A549 (cell line): Measurements from ENCODE around the gene ARPP21. TPM values are rescaled to one million over a fixed set of nuclear protein-coding genes. Genes with fewer than 3 reads are reported as not detected.

Experiments used
- ATAC-seq, 2 experiments: fragments of 200-7000 bp in 1 of 2; fragments of >200 bp in 1 of 2; cut with Nextera tagmentation in 1 of 2; cut with Tn5 transposase in 1 of 2; 3 replicates each; pipeline versions ENCODE4 v1.8.0 to v1.9.1; 2018 to 2020; ENCODE audit warnings: mild to moderate bottlenecking in 1 of 2, moderate library complexity in 1 of 2
- CTCF ChIA-PET: fragments of 300-600 bp; sonication (Branson Sonifier 250); formaldehyde crosslinking; extraction: SDS; loops from one replicate; lab custom pipeline; 2021; ENCODE audit warnings: antibody characterized with exemption, inconsistent platforms; lab: Yijun Ruan, JAX
- POLR2A ChIA-PET: fragments of 350-600 bp; formaldehyde crosslinking; extraction: SDS; loops from one replicate; lab custom pipeline; 2021; ENCODE audit warnings: antibody characterized with exemption, inconsistent platforms; lab: Yijun Ruan, JAX
- DNase-seq, 2 experiments: peaks; one replicate each; pipeline versions ENCODE4 v3.0.0 to v3.0.0-alpha.2; 2011 to 2016; ENCODE audit warnings: low read depth in 1 of 2, low spot score in 1 of 2
- FAIRE-seq: peaks from 2 replicates; lab custom pipeline; 2011; peaks lifted over from hg19 to GRCh38; lab: Jason Lieb, UNC
- H3K27ac ChIP-seq, 2 experiments: fragments of >200 bp; sonication (Bioruptor Twin); formaldehyde crosslinking; 3 replicates each; pipeline ENCODE4 v1.5.1; 2016 to 2017
- H3K4me1 ChIP-seq: fragments of >200 bp; sonication (Bioruptor Twin); formaldehyde crosslinking; 3 replicates; pipeline ENCODE4 v1.6.1; 2016
- H3K4me2 ChIP-seq: fragments of >200 bp; sonication (Bioruptor Twin); formaldehyde crosslinking; 3 replicates; pipeline ENCODE4 v1.6.1; 2016
- H3K4me3 ChIP-seq: fragments of >200 bp; sonication (Bioruptor Twin); formaldehyde crosslinking; 3 replicates; pipeline ENCODE4 v1.5.1; 2016
- H3K9me3 ChIP-seq: fragments of >200 bp; sonication (Bioruptor Twin); formaldehyde crosslinking; 3 replicates; pipeline ENCODE4 v1.6.1; 2016
- BCL3 ChIP-seq: fragments of >200 bp; sonication (Bioruptor Twin); formaldehyde crosslinking; IDR thresholded peaks from 3 replicates; pipeline ENCODE4 v1.6.1; 2016
- E2F6 ChIP-seq: IDR thresholded peaks from 2 replicates; pipeline ENCODE4 v1.6.1; 2012; ENCODE audit warnings: low read depth, borderline replicate concordance
- ELK1 ChIP-seq: fragments of 150-350 bp; IDR thresholded peaks from 2 replicates; pipeline ENCODE4 v1.6.1; 2014; ENCODE audit warnings: low read depth, mild to moderate bottlenecking, low read length
- FOXS1 ChIP-seq: fragments of 250-450 bp; sonication (Bioruptor Pico); IDR thresholded peaks from 2 replicates; pipeline ENCODE4 v1.5.0; 2020; ENCODE audit warnings: mild to moderate bottlenecking, moderate library complexity
- GATA3 ChIP-seq: IDR thresholded peaks from 2 replicates; pipeline ENCODE4 v1.6.1; 2012; ENCODE audit warnings: borderline replicate concordance
- HEYL ChIP-seq: fragments of 250-450 bp; sonication (Bioruptor Pico); IDR thresholded peaks from 2 replicates; pipeline ENCODE4 v1.8.0; 2021; ENCODE audit warnings: mild to moderate bottlenecking, moderate library complexity
- HMGXB4 ChIP-seq: fragments of 250-450 bp; sonication (Bioruptor Pico); IDR thresholded peaks from 2 replicates; pipeline ENCODE4 v1.5.0; 2021; ENCODE audit warnings: mild to moderate bottlenecking, moderate library complexity, borderline replicate concordance
- HOXB5 ChIP-seq: fragments of 250-450 bp; sonication (Bioruptor Pico); IDR thresholded peaks from 2 replicates; pipeline ENCODE4 v1.5.0; 2020; ENCODE audit warnings: mild to moderate bottlenecking, moderate library complexity
- JUN ChIP-seq, 2 experiments: fragments of >200 bp; sonication (Bioruptor Twin); formaldehyde crosslinking; IDR thresholded peaks; 2 replicates in 1 of 2; 3 replicates in 1 of 2; pipeline ENCODE4 v1.6.1; 2016 to 2017
- JUNB ChIP-seq: fragments of >200 bp; sonication (Bioruptor Twin); formaldehyde crosslinking; IDR thresholded peaks from 2 replicates; pipeline ENCODE4 v1.6.1; 2016
- MAFK ChIP-seq: fragments of 450-650 bp; IDR thresholded peaks from 2 replicates; pipeline ENCODE4 v1.6.1; 2014; ENCODE audit not compliant: partially characterized antibody
- MAZ ChIP-seq: fragments of 150-350 bp; IDR thresholded peaks from 2 replicates; pipeline ENCODE4 v1.6.1; 2014; ENCODE audit warnings: antibody characterized with exemption, low read depth, low read length, borderline replicate concordance
- NFE2L2 ChIP-seq: fragments of 150-350 bp; conservative IDR thresholded peaks from 2 replicates; pipeline ENCODE4 v1.6.1; 2014; ENCODE audit warnings: low read length
- NPAS2 ChIP-seq: fragments of 250-450 bp; sonication (Bioruptor Pico); IDR thresholded peaks from 2 replicates; pipeline ENCODE4 v1.8.0; 2022; ENCODE audit warnings: mild to moderate bottlenecking, moderate library complexity, borderline replicate concordance
- POLR2AphosphoS2 ChIP-seq: conservative IDR thresholded peaks from 2 replicates; pipeline ENCODE4 v1.6.1; 2012; ENCODE audit warnings: low read length, improper control_type of control experiment, inconsistent platforms
- RAD21 ChIP-seq, 2 experiments: fragments of >200 bp in 1 of 2; sonication (Bioruptor Twin) in 1 of 2; formaldehyde crosslinking in 1 of 2; IDR thresholded peaks in 1 of 2; conservative IDR thresholded peaks in 1 of 2; 2 replicates in 1 of 2; 3 replicates in 1 of 2; pipeline ENCODE4 v1.6.1; 2012 to 2018; ENCODE audit warnings: inconsistent platforms in 1 of 2
- SMC3 ChIP-seq: fragments of >200 bp; sonication (Bioruptor Twin); formaldehyde crosslinking; IDR thresholded peaks from 3 replicates; pipeline ENCODE4 v1.6.1; 2018; ENCODE audit warnings: inconsistent platforms
- SREBF2 ChIP-seq: fragments of 450-650 bp; IDR thresholded peaks from 2 replicates; pipeline ENCODE4 v1.6.1; 2014; ENCODE audit warnings: mild to moderate bottlenecking, moderate library complexity
- TFCP2L1 ChIP-seq: fragments of 250-450 bp; sonication (Bioruptor Pico); IDR thresholded peaks from 2 replicates; pipeline ENCODE4 v1.5.0; 2021; ENCODE audit warnings: mild to moderate bottlenecking
- USF2 ChIP-seq: fragments of 450-650 bp; IDR thresholded peaks from 2 replicates; pipeline ENCODE4 v1.6.1; 2014; ENCODE audit warnings: antibody characterized with exemption
- ZFP36 ChIP-seq: fragments of 450-650 bp; IDR thresholded peaks from 2 replicates; pipeline ENCODE4 v1.6.1; 2014; ENCODE audit warnings: borderline replicate concordance; ENCODE audit not compliant: partially characterized antibody
- ZSCAN20 ChIP-seq: fragments of 250-450 bp; sonication (Bioruptor Pico); IDR thresholded peaks from 2 replicates; pipeline ENCODE4 v1.8.0; 2022; ENCODE audit warnings: mild to moderate bottlenecking, moderate library complexity
- WGBS: methylation state at CpG from one replicate; pipeline ENCODE4 v1.1.6; 2017; ENCODE audit errors: missing lambda C conversion rate; 5-methylcytosine and 5-hydroxymethylcytosine counted together
- polyA plus RNA-seq, 4 experiments: library from polyadenylated mRNA; depleted of rRNA in 3 of 4; stranded (reverse); fragments of >200 nt; fragmentation: RNase III in 1 of 4; extraction: RNeasy Plus Mini Kit Qiagen cat#74134 plus additional on column Dnase treatment in 1 of 4; gene quantifications; 2 replicates in 3 of 4; 3 replicates in 1 of 4; pipeline ENCODE4 v1.2.3, GENCODE V29; 2011 to 2017

Gene ARPP21
- polyA plus RNA-seq, 2 of the 4 experiments (the other 2 are of a cell fraction) = 0.03 TPM; not detected in 1

- DNase-seq = no peak
- Histone ChIP-seq H3K4me3 (no peak overlapping the region), H3K27ac (no peak overlapping the region), H3K9me3 (no peaks in the 10 kb centered on the region)
- ChIA-PET CTCF (interaction anchor here (0.9 kb wide), 1 partner anchor 29 kb away, joined by 3 read pairs; no protein-coding TSS in a partner anchor), POLR2A (interaction anchor here (0.7 kb wide), 1 partner anchor 299 kb away, joined by 3 read pairs; no protein-coding TSS in a partner anchor)
- no peak for ATAC-seq
- TF ChIP-seq GATA3 = no peak
- TF ChIP-seq HEYL (CRISPR knock-in tag) = no peak
- TF ChIP-seq HOXB5 (CRISPR knock-in tag) = no peak
- no peak for TF ChIP-seq E2F6
- TF ChIP-seq NPAS2 = no peak
- no peak for TF ChIP-seq ZFP36
- no peak for TF ChIP-seq JUNB
- TF ChIP-seq POLR2AphosphoS2 = no peak
- TF ChIP-seq TFCP2L1 (CRISPR knock-in tag) = no peak
- no peak for TF ChIP-seq NFE2L2
- no peak for TF ChIP-seq SMC3
- TF ChIP-seq RAD21 (conservative IDR thresholded peaks at IDR 0.05 in 1 of 2, IDR thresholded peaks at IDR 0.05 in 1 of 2) = no peak
- no peak for TF ChIP-seq SREBF2
- TF ChIP-seq ELK1 = no peak
- no peak for TF ChIP-seq FOXS1 (CRISPR knock-in tag)
- no peak for TF ChIP-seq JUN (IDR thresholded peaks at IDR 0.05)
- no peak for TF ChIP-seq MAZ
- no peak for TF ChIP-seq MAFK
- TF ChIP-seq, all 56 proteins: peak for 0
- no peaks in the 10 kb centered on the region for H3K4me1 ChIP-seq
- H3K4me2 ChIP-seq = no peak overlapping the region
- 32% methylated on average over 1 of the region's 1 CpG for WGBS
- no peak for FAIRE-seq
These were observed 148.6 kb downstream of the ARPP21 start for GRCh38 chr3:35787936-35788335.

GRCh38 chr3:35789042-35789831, 149.9 kb downstream of the ARPP21 start:
- no peak overlapping the region for H3K27ac ChIP-seq
- ATAC-seq (no peak), DNase-seq (no peak), FAIRE-seq (no peak)
- WGBS = 32% methylated on average over 4 of the region's 4 CpGs
- H3K4me1 ChIP-seq = no peaks in the 10 kb centered on the region
- no peak overlapping the region for H3K4me3 ChIP-seq
- TF ChIP-seq USF2 (no peak), BCL3 (no peak), NPAS2 (no peak), ZSCAN20 (CRISPR knock-in tag) (no peak), HMGXB4 (CRISPR knock-in tag) (no peak)
- CTCF ChIA-PET = no interaction called here
- POLR2A ChIA-PET = no interaction called here
- H3K4me2 ChIP-seq = no peak overlapping the region
- H3K9me3 ChIP-seq = no peaks in the 10 kb centered on the region
